GM18873 (cell line): ENCODE measurements around the gene ENTREP3.
"Not testable (repeated sequence)": the region's sequence is repeated elsewhere in the genome, so short reads cannot be mapped to it uniquely, and the experiment has no call there.

Experiments used
- ATAC-seq: cut with Tn5 transposase; IDR thresholded peaks from one replicate; pipeline ENCODE4 v1.9.1; 2021; ENCODE audit warnings: mild to moderate bottlenecking, moderate library complexity, moderate number of reproducible peaks; ENCODE audit not compliant: unreplicated experiment, low FRiP score

Gene ENTREP3

DNA sequence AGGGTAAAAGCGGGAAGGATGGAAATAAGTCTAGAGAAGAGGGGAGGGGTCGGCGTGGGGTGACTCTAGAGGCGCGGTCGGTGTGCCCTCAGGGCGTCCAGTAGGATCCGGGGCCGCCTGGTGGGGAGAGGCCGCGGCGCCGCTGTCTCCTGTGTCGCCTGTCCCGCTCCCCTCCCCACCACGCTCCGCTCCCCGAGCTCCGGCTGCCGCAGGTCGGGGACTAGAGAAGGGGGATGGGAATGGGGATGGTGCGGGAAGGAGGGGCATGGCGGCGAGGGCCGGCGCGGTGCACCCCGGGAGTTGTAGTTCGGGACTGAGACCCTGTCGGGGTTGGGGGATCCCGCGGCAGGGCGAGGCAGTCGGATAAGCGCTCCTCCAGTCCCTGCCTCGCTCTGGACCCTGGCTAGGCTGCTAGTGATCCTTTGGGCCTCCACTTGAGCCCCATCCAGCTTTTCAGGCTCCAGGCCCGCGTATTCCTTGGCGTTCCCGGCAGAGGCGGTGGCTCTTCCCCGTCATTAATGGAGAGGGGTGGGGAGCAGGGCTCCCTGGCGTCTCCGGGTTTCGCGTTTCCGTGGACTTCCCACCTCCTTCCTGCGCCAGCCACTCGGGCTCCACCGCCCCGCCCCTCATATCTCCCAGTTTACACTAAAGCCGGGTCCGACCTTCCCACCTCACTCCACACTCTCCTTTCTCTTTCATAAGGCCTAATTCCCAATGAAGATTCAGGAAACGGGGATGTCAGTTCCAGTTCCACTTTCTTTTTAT lies at the start of gene ENTREP3:
Gene ENTREP3 (minus strand): TSS at position 241 of the 765 bp plus-strand sequence. CDS start 606 bp downstream, outside the sequence.
- ATAC-seq, result no peak

DNA sequence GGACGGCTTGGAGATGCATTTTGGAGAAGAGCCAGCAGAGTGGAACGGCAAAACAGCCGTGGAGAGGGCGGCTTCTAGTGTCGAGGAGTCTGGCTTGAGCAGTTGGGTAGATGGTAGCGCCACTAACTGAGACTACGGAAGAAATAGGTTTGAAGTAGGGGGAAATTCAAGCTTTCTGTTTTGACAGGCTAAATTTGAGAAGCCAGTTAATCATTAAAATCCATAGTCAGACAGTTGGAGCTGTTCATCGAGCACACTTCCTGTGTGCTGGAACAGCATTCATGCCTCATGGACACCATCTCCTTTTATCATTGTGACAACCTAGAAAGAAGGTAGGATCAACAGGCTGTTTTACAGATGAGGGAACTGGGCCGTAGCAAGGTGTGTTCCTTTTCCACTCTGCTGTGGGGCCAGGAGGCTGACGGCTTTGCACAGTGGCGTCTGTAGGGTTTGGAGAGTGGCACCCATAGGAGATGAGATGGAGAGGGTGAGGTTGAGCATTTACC lies 49.3 kb upstream of the ENTREP3 start:
- no peak for ATAC-seq

DNA sequence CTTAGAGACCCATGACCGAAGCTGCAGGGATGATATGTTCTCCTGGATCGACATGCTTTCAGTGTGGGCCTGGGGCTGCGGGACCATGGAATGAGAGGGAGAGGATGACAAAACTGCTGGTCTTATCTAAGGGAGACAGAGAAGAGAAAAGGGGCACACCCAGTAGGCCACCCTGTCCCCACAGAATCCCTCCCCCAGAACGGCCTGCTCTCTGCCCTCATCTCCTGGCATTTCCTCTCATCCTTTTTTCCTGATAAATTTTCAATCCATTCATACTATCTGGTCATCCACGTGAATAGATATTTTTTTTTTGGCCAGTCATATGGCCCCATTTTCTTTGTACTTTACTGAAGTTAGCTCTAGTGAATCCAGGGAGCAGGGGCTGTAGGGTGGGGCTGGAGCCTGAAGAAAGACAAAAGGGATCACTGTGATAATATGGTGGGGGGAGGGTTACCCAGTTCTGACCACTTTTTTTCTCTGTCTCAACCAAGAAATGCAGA lies 46.1 kb upstream of the ENTREP3 start, which contains the start of gene PKLR:
Gene PKLR (minus strand): TSS at position 97 of the 500 bp plus-strand sequence. CDS start 43 bp downstream, at position 54.
- ATAC-seq, result no peak

GRCh38 chr1:155300553-155301329 lies 45.5 kb upstream of the ENTREP3 start:
- ATAC-seq, result no peak

DNA sequence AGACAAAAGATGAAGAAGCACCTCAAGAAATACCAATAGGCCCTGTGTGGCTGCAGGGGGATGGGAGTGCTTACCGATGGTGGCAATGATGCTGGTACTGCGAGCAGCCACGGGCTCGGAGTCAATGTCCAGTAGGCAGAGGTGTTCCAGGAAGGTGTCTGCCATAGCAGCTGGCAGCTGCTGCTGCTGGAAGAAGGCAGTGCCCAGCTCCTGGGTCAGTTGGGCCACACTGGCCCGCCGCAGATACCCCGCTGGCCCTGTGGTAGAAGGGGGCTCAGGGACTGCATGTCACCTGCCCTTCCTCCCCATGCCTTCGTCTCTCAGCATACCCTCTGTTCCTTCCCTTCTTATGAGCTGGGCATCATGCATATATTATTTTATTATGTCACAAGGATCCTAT lies 44.7 kb upstream of the ENTREP3 start:
- no peak for ATAC-seq

- ATAC-seq, result no peak
These were observed 42.1 kb upstream of the ENTREP3 start for GRCh38 chr1:155297384-155297783.

- no peak for ATAC-seq
These were observed 41.4 kb upstream of the ENTREP3 start for GRCh38 chr1:155296661-155297060.

DNA sequence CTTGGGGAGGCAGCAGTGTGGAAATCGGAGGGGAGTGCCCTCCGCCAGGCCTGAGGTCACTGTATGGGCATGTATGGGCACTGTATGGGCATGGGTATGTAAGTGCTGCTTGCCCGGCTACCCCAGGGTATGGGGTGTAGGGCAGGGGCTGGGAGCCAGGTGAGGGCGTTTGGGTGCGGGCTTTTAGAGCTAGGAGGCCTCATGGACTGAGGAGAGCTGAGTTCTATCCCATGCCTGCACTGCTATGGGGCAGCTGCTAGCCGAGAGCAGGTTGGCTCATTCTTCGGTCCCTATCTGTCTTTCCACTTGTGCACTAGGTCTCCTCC lies 40.6 kb upstream of the ENTREP3 start:
- ATAC-seq, result no peak

DNA sequence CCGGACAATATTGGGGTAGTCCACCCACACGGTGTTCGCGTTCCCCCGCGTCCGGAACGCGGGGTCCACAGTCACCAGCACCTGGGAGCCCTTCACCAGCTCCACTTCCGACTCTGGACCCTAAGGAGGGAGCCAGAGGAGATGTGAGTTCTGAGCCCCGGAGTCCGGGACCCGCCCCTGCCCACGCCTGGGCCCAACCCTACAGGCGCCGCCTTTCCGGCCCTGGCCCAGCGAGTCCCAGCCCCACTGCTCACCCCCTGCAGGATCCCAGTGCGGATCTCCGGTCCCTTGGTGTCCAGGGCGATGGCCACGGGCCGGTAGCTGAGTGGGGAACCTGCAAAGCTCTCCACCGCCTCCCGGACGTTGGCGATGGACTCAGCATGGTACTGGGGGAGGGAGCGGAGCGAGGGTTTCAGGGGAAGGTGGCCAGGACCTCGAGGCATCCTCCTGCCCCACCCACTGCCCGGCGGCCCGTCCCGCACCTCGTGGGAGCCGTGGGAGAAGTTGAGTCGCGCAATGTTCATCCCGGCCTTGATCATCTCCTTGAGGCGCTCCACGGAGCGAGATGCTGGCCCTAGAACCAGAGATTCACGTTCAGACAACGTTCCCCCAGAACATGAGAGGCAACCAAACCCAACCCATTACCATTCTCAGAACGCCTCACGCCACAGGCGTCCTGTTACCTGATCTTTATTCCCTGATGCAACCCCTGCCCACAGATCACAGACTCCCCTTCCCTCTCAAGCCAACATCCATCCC lies 40.1 kb upstream of the ENTREP3 start:
- ATAC-seq, result no peak

DNA sequence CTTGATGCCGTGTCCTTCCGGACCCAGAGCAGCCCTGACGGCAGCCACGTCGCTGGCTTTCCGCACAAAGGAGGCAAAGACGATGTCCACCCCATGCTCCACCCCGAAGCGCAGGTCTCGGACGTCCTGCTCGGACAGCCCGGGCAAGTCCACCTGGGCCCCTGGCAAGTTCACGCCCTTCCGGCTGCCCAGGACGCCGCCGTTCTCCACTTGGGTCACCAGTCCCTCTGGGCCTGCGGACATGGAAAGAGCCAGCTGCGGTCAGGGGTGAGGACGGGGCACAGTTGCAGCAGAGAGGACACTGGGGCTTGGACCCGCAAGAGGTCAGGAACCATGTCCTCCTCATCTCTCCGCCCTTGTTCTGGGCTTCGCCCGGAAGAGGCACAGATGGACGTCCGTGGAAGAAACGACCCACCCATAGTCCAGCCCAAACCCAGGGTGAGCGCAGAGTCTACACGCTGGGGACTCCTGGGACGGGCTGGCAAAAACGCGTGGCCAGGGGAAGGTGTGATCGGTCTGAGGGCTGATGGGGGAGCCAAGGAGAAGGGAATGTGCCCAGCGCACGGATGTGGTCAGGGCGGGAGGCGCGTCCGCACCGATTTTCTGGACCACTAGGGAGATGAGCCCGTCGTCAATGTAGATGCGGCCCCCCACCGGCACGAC lies 39.4 kb upstream of the ENTREP3 start:
- no peak for ATAC-seq

DNA sequence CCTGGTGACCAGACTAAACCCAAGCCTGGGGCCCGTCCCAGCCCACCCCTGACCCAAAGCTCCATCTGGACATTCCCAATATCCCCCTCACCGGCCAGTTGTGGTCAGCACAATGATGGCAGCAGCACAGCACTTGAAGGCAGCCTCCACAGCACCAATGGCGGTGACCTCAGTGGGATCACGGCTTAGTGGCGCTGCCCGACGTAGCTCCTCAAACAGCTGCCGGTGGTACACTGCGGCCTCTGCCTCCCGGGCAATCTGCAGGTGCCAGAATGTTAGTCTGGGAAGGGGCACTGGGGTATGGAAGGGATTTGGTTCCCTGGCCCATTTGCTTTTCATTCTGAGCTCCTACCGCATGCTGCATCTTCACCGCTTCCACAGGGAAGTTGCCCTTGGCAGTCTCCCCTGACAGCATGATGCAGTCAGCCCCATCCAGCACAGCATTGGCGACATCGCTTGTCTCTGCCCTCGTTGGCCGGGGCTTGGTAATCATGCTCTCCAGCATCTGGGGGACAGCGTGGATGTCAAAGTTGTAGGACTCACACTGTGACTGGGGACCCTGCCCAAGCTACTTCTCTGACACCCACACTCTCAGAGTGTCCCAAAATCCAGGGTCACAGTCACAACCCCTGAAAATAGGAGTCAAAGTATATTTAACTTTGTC lies 37.9 kb upstream of the ENTREP3 start:
- ATAC-seq, result no peak

GRCh38 chr1:155291006-155291405 lies 35.7 kb upstream of the ENTREP3 start:
- ATAC-seq, result not testable (repeated sequence)

- ATAC-seq, result no peak
These were observed 32.8 kb upstream of the ENTREP3 start for GRCh38 chr1:155287987-155288543.

DNA sequence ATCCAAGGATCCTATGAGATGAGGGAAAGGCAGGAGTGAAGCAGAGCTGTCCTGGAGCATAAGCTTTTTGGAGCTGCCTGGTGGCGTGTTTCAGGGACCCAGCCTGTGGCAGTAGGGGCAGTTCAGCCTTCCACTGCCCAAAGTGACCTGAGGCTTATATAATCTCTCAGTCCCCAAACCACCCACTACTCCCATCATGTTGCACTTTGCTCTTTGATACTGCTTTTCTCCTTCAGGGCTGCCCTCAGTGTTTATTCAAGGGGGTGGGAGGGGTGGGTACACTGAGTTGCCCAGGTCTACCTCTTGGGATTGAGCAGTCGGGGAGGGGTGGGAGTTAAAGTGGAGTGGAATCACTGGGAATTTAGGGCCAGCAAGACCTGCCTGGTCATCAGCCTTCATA lies 31.3 kb upstream of the ENTREP3 start:
- ATAC-seq, result no peak

GRCh38 chr1:155285631-155286044 lies 30.4 kb upstream of the ENTREP3 start:
- ATAC-seq, result no peak

DNA sequence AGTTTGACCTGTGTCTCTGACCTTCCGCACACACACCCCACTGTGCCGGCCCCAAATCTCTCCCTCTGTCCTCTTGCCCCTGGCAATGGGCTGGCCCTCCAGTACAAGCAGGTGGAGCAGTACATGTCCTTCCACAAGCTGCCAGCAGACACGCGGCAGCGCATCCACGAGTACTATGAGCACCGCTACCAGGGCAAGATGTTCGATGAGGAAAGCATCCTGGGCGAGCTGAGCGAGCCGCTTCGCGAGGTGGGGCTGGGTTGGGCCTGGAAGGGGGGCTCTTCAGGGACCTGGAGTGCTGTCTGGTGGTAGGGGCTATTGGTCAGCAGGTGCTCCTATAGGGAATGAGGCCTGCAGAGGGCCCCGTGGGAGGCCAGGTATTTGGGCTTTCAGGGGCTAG lies 29.8 kb upstream of the ENTREP3 start:
- ATAC-seq, result no peak

DNA sequence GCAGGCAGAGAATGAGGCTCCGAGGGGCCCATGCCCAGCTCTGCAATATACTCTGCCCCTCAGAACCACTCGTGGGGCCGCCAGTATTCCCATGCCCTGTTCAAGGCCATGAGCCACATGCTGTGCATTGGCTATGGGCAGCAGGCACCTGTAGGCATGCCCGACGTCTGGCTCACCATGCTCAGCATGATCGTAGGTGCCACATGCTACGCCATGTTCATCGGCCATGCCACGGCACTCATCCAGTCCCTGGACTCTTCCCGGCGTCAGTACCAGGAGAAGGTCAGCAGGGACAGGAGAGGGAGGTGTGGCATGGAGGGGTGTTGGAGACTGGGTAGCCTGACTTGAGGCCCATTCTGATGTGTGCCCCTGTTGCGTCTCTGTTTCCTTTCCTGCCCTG lies 29.2 kb upstream of the ENTREP3 start:
- ATAC-seq, result no peak

GRCh38 chr1:155282488-155283091 lies 27.3 kb upstream of the ENTREP3 start:
- ATAC-seq, result no peak

- ATAC-seq, result no peak
These were observed 24.0 kb upstream of the ENTREP3 start for GRCh38 chr1:155279268-155279667.
